Erythroblast (primary cell): ENCODE results near the gene ACER3.

Experiments
- GATA1 ChIP-seq: IDR thresholded peaks from 2 replicates; pipeline ENCODE4 v1.6.1; 2011; ENCODE audit warnings: low read depth, mild to moderate bottlenecking, control low read depth, low read length, moderate library complexity
- POLR2A ChIP-seq: IDR thresholded peaks from 2 replicates; pipeline ENCODE4 v1.6.1; 2011; ENCODE audit warnings: mild to moderate bottlenecking, low read length

DNA sequence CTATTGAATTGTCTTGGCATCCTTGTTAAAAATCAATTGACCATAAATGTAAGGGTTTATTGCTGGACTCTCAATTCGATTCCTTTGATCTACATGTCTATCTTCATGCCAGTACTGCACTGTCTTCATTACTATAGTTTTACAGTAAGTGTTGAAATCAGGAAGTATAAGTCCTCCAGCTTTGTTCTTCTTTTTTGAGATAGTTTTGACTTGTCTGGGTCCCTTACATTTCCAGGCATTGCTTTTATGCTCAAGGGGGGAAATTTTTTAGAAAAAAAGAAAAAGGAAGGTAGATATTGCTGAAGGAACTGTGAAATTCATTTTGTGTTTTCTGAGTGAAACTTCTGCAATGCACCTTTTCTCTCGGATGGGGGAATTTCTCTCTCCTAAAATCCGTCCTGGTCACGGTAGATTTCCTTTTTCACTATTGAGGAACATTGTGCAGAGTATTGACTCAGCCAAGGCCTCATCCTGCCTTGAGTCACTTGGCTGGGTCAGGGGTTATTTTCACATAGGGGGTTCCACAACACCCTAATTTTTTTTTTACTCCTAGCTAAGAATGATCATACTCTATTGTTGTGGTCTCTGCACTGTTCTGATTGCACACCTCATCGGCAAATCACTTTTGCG, 2.8 kb upstream of the ACER3 start:
- TF ChIP-seq POLR2A (no peak), GATA1 (no peak)
